Left ventricle myocardium superior (tissue), 1 donor: ENCODE results near the gene AHI1. TPM values are rescaled to one million over a fixed set of nuclear protein-coding genes. Genes with fewer than 3 reads are reported as not detected.
"Not testable (repeated sequence)": the region's sequence is repeated elsewhere in the genome, so short reads cannot be mapped to it uniquely, and the experiment has no call there.

Experiments
- ATAC-seq: fragments of 200-7000 bp; cut with Tn5 transposase; one replicate; pipeline ENCODE4 v1.9.1; 2020; ENCODE audit warnings: mild to moderate bottlenecking, moderate library complexity
- DNase-seq: peaks from one replicate; pipeline ENCODE4 v3.0.0-alpha.2; 2020
- intact Hi-C: fragments of 100-400 bp; cut with micrococcal nuclease; formaldehyde crosslinking; loops from one replicate; pipeline ENCODE4 v1.11.0; 2022
- total RNA-seq: library from RNA; stranded (reverse); fragmentation: NEBNext Ultra II Directional; extraction: Animal tissue kit (Norgen Biotek cat#: 25700); gene quantifications from one replicate; pipeline ENCODE4 v1.2.1, GENCODE V29; 2021
- donor health status: DM: no; HTN: yes; CAD: no; lungs with severe emphysema.

Gene AHI1
- total RNA-seq, 1 donor from 2014 or later: 7.9 TPM

DNA sequence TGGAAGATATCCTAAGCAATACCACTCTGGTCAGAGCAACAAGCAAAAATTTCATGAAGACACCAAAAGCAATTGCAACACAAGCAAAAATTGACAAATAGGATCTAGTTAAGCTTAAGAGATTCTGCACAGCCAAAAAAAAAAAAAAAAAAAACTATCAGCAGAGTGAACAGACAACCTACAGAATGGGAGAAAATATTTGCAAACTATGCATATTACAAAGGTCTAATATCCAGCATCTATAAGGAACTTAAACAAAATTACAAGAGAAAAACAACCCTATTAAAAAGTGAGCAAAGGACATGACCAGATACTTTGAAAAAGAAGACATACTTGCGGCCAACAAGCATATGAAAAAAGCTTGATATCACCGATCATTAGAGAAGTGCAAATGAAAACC, 20.0 kb upstream of the AHI1 start:
- ATAC-seq (no peak), DNase-seq (no peak)
- intact Hi-C loops: no loop called here

DNA sequence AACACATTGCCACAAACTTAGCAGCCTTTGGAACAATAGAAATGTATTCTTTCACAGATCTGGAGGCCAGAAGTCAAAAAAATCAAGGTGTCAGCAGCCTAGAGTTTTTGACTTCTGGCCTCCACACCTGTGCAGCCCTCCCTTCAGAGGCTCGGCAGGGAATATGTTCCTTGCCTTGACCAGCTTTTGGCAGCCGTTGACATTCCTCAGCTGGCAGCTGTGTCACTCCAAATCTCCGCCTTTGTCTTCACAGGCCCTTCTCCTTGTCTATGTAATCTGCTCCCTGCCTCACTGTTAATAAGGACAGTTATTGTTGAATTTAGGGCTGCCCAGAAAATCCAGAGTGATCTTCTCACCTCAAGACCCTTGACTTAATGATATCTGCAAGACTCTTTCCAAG, 17.2 kb upstream of the AHI1 start:
- DNase-seq (no peak), ATAC-seq (no peak)
- intact Hi-C loops: no loop called here

DNA sequence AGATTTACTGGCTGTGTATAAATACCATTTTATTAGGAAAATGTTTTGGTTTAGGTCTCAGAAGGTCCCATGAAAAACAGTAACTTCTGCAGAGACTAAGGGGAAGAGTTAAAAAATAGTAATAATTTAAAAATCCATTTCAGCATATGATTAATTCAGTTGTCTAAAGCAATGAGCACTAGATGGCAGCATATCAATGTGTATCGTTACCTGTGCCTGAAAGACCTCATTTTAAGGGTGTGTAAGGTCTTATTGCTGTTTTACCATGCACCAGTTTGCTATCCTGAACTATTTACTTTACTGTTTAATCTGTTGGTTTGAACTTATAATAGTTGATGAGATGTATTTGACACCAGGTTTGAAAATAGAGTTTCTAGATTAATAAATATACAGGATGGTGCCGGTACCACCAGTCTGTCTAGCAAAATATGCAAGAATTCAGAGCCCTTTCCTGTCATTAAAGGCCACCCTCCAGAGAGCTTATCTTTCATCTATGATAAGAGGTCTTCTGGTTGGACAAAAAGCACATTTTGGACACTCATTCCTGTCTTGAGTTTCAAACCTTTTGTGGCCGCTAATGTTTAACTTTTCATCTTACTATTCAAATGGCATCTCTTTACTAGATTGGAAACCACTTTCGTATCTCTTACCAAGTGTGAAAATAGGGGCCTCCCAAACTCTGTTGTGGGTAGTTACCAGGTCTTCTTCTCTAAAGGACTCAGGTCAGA, 8.9 kb upstream of the AHI1 start:
- DNase-seq: no peak
- intact Hi-C loops: loop anchor here (10.0 kb wide), 1 partner anchor 808 kb away; no protein-coding TSS in a partner anchor
- peak; percentile 41 for ATAC-seq

DNA sequence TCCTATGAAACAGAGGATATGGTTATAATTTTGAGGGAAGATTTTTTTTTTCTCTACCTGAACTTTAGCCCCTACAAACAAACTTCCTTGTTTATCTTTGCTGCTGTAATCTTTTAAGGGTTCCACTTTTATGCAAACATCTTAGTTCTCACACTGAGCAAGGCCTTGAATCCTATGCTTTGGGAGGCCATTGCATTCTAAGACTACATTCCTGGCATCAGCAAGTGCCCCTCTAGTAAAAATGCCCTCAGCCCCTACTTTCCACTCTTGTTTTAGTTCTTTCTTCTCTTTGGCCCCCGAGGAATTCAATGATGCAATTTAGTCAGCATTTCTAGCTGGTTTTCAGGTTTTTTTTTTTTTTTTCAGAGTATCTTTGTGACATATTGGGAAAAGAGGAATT, 8.1 kb upstream of the AHI1 start:
- intact Hi-C loops: loop anchor here (10.0 kb wide), 1 partner anchor 809 kb away; no protein-coding TSS in a partner anchor
- ATAC-seq: no peak
- DNase-seq: no peak

- ATAC-seq: no peak
- intact Hi-C loops: loop anchor here (10.0 kb wide), 1 partner anchor 810 kb away; no protein-coding TSS in a partner anchor
- no peak for DNase-seq
These were observed 7.7 kb upstream of the AHI1 start for GRCh38 chr6:135505222-135505621.

GRCh38 chr6:135504734-135505133, 7.2 kb upstream of the AHI1 start:
- DNase-seq (no peak), ATAC-seq (no peak)
- intact Hi-C loops: loop anchor here (10.0 kb wide), 1 partner anchor 810 kb away; no protein-coding TSS in a partner anchor

DNA sequence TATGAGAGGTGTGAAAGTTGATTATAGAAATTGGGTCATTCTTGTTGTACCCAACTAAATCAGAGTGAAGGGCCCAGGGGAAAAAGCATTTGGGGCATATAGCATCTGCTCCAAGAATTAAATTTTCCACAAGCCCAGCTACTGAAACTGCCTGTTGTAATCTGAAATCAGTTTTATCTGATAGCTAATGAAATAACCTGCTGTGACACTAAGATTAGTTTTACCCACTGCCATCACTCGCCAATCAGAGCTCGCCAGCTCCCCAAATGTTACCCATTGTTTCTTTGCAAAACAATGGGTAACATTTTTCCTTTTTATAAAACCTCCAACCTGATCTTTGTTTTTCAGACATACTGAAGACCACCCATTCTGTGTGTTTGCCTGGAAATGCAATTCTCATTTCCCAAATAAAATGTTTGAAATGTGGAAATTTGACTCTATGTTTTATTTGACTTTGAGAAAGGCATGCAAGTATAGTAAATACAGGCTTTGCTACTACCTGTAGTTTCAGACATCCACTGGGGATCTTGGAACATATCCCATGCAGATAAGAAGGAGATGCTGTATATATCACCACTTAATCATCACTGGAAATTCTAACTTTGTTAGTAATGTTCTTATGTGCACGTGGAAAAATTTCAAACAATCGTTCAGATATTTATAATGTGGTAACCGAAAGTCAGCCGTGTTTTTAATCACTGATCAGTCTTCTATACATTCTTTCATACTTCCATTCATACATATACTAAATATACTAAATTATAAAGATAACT, 6.3 kb upstream of the AHI1 start:
- DNase-seq: no peak
- intact Hi-C loops: loop anchor here (10.0 kb wide), 1 partner anchor 811 kb away; no protein-coding TSS in a partner anchor
- ATAC-seq: no peak

DNA sequence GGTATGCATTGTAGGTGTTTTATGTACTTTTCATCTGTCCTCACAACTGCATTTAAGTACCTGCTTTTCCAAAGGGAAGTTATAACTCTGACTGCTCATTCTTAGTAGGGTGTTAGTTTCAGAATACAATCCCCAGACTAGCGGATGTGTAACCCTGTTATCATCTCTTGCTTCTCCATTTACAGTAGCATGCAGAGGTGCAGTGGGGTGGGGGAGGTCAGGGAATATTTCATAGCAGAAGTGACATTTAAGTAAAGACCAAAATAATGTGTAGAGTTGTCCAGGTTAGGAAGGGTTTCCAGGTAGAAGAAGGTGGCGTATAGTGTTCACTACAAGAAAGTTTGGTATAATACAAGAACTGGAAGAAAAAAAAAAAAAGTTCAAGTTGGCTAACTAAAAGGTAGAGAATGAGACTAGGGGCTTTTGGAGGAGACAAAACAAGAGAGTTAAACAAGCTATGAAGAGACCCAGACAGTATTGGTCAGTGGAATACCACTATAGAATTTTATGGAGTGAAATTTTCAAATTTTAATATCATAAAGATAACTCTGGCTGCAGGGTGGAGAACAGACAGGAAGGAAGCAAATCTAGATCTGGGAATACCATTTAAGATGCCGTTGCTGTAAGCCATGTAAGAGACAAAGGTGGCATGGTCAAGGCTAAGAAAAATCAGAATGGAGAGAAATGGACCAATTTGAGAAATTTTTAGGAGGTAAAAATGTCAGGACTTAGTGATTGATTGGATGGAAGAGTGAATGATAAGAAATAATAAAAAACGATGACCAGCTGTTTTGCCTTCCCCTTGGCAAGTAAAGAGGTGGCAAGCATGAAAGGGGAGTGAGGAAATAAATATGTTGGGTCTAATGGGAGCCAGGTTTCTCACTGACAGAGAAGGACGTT, 2.2 kb upstream of the AHI1 start:
- DNase-seq (no peak), ATAC-seq (no peak)
- intact Hi-C loops: loop anchor here (10.0 kb wide), 1 partner anchor 815 kb away; no protein-coding TSS in a partner anchor

GRCh38 chr6:135498185-135498841, 773 bp upstream of the AHI1 start:
- DNase-seq (peak; percentile 41), ATAC-seq (peak; percentile 79)
- intact Hi-C loops: no loop called here

DNA sequence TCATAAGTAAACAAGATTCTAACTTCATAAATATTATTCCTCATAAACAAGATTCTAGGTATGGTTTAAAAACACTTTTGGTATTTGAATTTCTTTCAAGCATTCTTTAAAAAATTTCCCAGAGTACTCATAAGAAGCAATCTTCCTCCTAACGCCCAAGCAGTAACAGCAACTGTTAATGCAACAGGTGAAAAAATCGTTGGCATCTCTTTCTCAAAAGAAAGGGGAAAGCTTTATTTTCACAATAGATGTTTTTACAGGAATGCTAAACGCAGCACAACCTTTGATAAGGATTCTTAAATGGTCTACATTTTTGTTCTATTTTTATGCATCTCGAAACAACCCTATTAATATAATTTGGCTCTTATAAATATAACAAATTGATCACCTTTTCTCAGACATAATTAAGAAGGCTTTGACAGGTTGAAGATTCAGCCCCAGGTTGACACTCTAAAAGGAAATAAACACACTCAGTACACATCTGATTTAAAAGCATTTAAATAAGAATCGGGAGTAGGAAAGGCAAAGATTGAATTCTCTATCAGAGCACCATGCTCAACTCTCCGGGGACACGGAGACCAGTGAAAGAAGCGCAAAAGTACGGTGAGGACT, 634 bp downstream of the AHI1 start:
- DNase-seq (no peak), ATAC-seq (no peak)
- intact Hi-C loops: no loop called here

DNA sequence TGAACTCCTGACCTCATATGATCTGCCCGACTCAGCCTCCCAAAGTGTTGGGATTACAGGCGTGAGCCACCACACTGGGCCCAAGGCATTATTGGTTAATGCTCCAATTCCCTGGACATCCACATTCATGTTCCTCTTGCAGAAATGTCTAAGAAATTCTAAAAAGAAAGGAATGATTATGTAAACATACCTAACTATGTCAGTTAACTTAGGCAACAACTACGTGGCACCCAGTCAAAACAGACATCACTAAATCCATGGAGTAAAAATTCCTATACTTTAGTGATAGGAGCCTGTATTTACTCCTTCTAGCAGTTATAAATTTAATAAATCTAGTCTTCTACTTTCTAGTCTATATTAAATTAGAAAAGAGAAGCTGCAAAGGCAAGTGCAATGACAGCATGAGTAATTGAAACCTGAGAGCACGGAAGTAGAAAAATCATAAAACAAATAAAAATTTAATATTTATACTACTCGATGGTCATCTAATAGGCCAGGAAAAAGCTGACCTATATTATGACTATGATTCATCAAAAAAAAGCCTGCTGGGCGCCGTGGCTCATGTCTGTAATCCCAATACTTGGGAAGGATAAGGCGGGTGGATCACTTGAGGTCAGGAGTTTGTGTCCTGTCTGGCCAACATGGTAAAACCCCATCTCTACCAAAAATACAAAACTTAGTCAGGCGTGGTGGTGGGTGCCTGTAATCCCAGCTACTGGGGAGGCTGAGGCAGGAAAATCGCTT, 4.2 kb downstream of the AHI1 start:
- intact Hi-C loops: no loop called here
- DNase-seq (no peak), ATAC-seq (no peak)

- intact Hi-C loops: no loop called here
- ATAC-seq: no peak
These were observed 7.2 kb downstream of the AHI1 start for GRCh38 chr6:135490381-135490780.

GRCh38 chr6:135488023-135488422, 9.5 kb downstream of the AHI1 start:
- no peak for DNase-seq
- no peak for ATAC-seq
- intact Hi-C loops: no loop called here

More at GRCh38 chr6:135490381-135490780, 7.2 kb downstream of the AHI1 start:
- DNase-seq: no peak

GRCh38 chr6:135483903-135484302, 13.6 kb downstream of the AHI1 start:
- DNase-seq, ATAC-seq, intact Hi-C loops: not testable (repeated sequence)

GRCh38 chr6:135481783-135482369, 15.7 kb downstream of the AHI1 start:
- DNase-seq: no peak
- ATAC-seq: no peak
- intact Hi-C loops: no loop called here

DNA sequence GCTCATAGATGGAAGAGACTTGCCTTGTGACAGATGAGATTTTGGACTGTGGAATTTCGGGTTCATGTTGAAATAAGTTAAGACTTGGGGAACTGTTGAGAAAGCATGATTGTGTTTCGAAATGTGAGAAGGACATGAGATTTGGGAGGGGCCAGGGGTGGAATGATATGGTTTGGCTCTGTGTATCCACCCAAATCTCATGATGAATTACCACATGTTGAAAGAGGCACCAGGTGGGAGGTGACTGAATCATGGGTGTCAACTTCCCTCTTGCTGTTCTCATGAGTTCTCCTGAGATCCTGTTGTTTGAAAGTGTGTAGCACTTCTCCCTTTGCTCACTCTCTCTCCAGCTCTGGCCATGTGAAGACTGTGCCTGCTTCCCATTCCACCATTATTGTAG, 17.9 kb downstream of the AHI1 start:
- intact Hi-C loops: no loop called here
- no peak for ATAC-seq
- no peak for DNase-seq

DNA sequence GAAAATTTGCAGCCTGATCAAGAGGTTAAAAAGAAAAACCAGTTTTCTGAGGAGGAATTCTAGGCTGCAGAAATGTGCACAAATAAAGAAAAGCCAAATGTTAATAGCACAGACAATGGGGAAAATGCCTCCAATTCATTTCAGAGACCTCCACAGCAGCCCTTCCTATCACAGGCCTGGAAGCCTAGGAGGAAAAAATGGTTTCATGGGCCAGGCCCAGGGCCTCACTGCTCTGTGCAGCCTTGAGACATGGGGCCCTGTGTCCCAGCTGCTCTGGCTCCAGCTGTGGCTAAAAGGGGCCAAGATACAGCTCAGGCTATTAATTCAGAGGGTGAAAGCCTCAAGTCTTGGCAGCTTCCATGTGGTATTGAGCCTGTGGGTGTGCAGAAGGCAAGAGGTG, 18.9 kb downstream of the AHI1 start:
- ATAC-seq (no peak), DNase-seq (no peak)
- intact Hi-C loops: no loop called here
